NCI-H1417 (cell line): Measurements from ENCODE around the gene DSC2.
A peak's percentile ranks its signal among the peaks of the same experiment; 100 is the strongest.
"Not testable (repeated sequence)": the region's sequence is repeated elsewhere in the genome, so short reads cannot be mapped to it uniquely, and the experiment has no call there.

Experiments
- DNase-seq, 3 experiments: peaks; one replicate each; lab custom pipeline; 2025; lab: John Stamatoyannopoulos, UW

Gene DSC2

DNA sequence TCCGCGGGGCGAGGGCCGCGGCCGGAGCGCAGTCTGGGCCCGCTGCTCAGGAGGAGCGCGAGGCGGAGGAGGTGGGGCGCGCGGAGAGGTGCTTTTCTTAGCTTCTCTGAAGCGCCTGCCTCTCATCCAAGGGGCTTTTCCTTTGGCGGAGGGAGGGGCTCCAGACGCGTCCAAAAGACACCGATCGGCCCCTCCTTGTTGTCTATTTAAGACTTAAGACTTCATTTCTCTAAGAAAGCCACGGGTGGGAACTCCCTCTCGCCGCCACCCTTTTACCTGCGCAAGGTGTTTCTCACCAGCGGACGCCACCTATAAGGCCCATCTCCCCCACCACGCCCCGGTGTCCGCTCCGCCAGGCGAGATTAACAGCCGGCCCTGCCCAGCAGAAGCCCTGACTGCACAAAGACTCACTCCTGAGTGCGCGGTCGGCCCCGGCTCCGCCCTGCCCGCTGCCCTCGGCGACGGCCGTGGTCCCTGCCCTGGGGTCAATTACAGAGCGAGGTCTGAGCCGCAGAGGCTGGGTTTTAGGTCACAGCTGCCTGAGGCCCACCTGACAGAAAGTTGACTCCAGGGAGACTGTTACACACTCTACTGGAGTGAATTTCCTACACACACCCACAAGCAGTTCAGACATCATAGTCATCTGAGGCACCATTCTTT, at the start of gene DSC2:
Gene DSC2 (minus strand): TSS at position 397 of the 660 bp plus-strand sequence. CDS start 450 bp downstream, outside the sequence.
- DNase-seq, result peak in 2 of 3 experiments; percentile 87 to 88

DNA sequence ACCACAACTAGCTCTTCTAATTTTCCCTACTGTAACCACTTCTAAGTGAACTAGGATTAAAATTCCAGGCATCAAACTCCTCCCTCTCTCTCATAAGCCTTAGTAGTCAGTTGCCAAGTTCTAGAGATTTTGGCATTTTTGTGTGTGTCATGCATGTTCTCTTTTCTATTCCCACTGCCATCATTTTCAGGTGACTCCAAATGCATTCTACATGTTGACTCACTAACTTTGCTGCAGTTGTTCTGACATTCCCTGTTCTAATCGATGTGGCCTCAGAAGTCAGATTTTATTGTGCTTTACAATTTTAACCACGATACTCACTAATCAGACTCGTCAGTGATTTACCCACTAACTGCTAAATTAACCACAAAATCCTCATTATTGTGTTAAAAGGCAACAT, 47.1 kb upstream of the DSC2 start:
- DNase-seq, result no peak

DNA sequence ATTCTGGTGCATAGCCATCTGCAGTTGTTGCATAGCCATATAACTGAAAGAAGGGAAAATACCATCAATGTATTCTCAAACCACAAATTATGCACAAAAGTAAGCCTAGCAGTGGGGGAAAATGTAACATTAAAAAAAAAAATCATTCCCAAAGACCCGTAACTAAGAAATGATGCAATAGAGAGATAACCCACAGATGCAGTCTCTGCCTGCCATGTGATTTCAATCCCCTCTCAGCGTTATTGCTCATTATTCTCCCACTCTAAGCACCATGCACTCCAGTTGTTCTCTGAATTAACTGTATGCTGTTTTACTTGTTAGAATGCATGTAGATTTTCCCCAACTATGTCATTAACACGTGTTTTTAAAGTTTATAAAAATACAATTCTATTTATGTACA, 46.4 kb upstream of the DSC2 start:
- no peak for DNase-seq

DNA sequence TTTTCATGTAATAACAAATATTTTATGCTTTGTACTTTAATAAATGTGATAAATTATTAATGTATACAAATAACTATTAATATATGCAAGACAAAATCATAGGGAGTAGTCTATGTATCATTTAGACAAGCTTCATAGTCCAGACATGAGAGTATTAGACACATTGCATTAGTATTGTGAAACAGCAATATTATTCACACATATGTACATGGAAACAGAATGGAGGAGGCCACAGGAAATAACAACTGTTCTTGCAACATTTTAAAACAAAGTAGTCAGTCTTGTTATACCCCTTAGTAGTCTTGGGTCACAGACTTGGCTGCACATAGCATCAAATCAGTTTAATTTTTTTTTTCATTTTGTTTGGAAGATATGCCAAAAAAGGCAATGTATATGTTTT, 44.6 kb upstream of the DSC2 start:
- DNase-seq, result no peak

DNA sequence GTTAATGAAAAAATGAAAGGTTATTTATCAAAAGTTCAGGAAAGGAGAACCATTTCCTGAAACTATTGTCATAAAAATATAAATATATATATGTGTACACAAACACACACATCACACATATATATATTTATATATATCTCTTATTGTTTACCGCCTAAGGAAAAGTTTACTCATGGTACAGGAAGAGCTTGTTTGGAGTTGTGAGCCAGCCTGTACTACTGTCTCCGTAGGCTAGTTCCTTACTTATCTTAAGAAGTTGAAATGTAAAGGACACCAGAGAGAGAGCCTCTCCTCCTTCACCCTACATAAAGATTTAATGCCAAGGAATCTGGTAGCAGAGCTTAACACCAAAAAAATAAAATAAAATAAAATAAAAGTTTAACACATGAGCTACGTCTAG, 40.8 kb upstream of the DSC2 start:
- DNase-seq, result no peak

DNA sequence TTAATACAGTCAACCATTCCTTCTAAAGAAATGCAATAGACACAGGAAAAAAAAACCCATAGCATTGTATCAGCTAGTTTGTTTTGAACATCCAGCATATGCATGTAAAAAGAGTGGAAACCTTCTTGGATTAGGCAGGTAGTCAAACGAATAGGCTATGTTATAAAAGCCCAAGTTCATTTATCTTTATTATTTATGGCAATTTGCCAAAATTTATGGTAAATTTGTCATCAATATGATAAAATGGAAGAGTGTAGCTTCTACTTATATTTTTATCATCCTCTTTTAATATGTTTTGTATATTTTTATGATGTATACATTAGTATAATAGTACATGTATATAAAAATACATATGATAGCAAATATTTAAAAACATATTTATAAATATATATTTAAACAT, 36.5 kb upstream of the DSC2 start:
- DNase-seq, result no peak

DNA sequence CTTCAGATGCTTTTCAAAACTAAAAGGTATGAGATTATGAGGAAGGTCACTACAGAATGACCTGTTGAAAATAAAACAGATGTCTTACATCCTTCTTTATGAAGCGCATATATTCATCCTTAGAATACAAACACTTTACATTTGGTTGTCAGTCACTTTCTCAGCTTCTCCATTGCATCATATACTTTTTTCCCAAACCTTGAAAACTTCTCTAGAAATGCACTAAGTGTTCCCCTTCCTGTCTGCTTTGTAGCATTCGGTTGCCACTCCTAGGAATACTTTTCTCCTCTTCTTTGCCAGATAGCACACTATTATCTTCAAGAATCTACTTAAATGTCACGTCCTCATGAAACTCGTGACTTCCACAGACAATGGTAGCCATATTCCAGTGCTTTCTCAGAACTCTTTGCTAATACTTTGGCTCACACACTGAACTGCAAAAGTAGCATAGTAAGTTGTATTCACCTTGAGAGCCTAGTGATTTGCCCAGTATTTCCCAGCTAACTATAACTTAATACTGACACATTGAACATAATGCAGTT, 32.8 kb upstream of the DSC2 start:
- no peak for DNase-seq

DNA sequence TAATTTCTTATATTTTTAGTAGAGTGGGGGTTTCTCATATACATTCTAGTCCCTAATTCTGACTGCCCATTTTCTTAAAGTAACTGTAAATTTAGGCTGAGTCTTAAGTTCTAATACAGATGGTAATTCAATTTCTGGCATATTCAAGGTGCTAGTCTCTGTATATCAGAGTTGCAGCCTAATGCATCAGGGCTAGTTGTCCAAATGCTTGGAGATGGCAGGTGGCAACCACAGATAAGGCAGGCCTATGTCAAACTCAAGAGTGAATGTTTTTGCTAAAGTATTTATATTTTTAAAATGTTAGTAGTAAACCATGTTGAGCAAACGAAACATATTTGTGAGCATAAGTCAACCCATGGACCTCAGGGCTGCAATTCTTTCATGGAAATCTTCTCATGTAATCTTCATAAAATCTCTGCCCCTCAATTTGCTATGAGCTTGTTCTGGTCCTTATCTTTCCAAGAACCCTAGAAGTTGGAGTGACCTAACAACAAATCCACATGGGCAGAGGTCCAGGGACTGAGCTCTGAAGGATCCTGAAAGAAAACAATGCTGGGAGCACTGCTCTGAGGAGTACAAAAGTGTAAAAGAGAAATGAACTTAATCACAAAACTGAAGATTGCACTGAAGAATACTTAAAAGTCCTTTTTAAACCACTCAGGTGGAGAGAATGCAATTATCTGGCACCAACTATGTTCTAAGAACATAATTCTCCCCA, 27.3 kb upstream of the DSC2 start:
- DNase-seq, result no peak

DNA sequence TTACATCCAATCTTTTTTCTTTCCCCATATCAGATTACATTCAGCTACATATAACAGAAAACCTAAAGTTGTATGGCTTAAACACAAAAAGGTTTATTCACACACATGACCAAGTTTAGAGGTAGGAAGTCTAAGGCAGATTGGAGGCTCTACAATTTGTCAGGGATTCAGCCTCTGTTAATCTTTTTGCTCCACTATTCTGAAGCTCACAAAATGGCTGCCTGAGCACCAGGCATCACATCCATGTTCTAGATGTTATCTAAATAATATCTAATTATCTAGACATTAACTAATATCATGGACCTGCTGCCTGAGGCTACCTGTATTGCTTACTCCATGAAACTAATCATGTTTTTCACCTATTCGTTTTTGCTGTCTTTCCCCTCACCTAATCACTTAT, 23.7 kb upstream of the DSC2 start:
- DNase-seq, result no peak

DNA sequence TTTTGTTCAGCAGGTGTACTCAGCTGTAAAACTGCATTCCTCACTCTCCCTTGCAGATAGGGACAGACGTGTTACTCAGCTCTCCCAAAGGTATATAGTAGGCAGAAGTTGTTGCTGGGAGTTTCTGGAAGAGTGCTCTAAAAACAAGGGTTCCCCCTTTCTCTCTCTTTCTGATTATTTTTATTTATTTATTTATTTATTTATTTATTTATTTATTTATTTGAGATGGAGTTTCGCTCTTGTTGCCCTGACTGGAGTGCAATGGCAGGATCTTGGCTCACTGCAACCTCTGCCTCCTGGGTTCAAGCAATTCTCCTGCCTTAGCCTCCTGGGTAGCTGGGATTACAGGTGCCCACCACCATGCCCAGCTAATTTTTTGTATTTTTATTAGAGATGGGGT, 20.9 kb upstream of the DSC2 start:
- DNase-seq, result not testable (repeated sequence)

DNA sequence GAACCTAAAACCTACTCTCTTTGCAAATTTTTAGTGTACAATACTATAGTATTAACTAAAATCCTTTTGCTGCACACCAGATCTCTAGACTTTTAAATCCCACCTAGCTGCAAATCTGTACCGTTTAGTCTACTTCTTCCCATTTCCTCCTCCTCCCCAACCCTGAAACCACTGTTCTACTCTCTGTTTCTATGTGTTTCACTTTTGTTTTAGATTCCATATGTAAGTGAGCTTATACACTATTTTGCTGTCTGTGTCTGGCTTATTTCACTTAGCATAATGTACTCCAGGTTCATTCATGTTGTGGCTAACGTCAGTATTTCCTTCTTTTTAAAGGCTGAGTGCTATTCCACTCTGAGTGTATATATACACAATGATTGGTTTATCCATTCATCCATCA, 18.4 kb upstream of the DSC2 start:
- DNase-seq, result no peak

DNA sequence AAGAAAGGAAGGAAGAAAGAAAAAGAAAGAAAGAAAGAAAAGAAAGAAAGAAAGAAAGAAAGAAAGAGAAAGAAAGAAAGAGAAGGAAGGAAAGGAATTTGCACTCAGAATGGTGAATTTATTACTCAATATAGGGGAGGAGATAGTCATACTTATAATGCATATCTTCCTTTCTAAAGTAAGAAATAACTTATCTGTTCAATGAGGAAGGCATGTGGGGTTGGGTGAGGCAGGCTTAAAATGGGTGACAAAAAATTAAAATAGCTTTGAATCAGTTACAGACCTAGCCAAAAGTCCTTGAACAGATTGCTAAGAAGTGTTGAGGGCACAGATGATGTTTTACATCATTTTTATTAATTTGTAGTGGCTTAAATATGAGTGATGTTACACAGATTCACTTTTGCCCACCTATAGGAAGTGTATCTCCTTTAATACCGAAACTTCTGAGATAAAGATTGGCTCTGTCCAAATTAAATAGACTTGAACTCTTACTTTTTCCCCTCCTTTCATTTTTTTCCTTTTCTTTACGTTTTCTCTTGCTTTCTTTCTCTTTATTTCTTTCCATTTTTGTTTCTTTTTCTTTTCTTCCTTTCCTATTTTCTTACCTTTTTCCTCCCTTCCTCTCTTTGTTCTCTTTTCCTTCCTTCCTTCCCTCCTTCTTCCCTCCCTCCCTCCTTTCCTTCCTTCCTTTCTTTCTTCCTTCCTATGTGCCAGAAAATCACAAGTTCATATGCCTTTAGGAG, 14.8 kb upstream of the DSC2 start:
- DNase-seq, result no peak

DNA sequence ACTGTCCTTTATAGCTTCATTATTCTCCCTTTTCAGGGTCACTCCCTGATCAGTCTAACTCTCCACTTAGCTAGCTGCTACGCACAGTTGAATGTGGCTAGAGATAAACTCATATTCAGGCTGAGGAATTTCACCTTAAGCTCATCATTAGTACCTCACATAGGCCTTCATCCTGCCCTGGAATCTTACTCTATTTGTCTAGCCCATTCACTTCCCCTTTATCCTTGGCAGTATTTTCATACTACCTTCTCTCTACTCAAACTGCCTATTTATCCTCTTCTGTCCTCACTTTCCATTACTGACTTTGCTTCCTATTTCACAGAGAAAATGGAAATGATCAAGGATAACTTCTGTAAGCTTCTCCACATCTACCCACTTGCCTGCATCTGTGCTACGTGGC, 10.6 kb upstream of the DSC2 start:
- no peak for DNase-seq

DNA sequence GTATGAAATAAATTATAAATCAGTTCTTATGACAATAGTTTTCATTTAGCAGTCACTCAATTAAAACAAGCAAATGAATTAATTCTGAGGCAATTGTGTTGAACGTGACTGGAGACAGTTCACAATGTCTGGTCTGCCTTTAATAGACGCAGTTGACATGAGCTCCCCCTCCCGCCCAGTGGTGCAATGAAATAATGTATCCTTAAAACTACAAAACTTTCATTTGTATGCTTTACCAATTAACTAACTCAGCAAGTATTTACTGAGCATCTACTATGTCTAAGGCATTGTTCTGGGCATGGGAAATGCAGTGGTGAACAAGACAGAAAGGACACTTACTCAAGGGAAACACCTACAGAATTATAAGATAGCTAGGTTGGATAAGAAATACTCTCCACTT, 3.5 kb upstream of the DSC2 start:
- DNase-seq, result no peak

DNA sequence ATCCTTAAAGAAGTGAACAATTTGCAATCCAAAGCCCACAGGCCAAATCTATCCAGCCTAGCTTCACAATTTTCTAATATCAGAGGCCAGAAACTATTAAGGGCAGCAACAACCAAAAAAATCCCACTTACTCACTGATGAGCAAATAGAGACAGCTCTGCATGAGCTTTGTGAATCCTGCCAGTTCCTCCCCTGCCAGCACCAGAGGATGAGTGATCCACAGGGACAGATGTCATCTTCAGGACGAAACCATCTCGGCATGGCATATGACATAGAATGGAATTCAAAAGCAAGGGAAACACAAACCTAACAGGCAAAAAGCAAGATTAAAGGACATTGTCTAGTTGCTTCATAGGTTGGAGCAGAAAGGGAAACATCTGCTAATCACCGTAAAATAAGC, 2.2 kb upstream of the DSC2 start:
- DNase-seq, result no peak

DNA sequence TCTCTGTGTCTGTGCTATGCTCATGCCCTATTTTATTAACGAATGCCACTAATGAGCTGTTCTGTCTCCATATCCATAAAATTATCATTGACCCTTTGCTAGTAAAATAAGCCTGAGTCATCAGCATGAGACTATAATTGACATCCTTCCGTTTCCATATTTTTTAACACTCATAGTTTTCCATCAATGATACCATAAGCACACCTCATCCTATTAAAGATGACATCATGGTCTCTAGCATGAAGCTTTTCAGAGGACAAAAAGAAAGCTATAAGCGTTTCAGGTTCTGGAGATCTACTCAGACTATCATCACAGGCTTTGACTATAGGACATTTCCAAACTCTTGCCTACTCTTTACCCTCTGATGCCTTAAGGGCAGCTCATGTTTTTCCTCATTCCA, 1.2 kb upstream of the DSC2 start:
- no peak for DNase-seq

DNA sequence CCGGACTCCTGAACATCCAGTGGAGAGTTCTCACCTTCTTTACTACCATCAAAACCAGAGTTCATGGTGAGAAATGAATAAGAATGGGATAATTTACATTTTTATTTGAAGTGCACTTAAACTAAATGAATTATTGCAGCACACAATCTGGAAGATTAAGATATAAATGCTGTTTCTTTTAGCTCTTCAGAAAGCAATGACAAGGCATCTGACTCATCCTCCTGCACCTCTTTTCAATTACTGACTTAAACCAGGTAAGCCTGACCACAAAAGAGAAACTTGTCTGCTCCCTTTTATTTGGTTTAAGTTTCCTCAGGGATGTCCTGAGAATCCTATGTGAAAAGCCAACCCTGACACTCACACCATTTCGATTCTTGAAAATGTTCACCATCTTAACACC, 720 bp upstream of the DSC2 start:
- peak in 1 of 3 experiments; percentile 6 for DNase-seq

DNA sequence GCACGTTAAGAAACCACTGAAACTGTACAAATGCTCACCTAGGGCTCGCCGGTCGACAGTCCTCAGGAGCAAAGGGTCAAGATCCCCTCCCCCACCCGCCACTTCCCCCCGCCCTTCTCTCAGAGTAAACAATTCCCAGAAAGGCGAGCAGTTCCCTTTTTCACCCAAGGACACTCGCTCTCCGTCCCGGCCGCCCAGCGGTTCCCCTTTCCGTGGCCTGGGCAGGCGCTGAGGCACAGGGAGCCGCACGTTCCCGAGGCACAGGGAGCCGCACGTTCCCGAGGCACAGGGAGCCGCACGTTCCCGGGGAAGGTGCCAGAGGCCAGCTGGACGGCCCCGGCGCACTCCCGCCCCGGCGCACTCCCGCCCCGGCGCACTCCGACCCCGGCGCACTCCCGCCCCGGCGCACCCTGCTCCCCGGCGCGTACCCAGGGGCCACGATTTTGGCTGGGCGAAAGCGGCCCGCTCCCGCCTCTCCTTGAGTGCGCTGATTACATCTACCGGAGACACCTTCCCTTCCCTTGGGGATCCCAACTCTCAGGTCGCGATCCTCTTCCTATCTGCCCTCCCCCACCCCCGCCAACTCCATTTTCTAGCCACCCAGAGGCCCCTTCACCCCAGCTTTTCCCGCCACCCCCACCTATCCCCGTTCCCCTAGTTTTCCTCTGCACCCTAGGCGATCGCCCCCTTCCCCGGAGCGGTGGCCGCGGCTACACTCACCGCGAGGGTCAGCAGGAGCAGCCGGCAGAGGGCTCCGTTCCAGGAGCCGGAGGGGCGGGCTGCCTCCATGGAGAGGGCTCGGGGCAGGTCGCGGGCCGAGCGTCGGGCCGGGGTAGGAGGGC, 817 bp downstream of the DSC2 start:
- peak in 2 of 3 experiments; percentile 89 for DNase-seq

DNA sequence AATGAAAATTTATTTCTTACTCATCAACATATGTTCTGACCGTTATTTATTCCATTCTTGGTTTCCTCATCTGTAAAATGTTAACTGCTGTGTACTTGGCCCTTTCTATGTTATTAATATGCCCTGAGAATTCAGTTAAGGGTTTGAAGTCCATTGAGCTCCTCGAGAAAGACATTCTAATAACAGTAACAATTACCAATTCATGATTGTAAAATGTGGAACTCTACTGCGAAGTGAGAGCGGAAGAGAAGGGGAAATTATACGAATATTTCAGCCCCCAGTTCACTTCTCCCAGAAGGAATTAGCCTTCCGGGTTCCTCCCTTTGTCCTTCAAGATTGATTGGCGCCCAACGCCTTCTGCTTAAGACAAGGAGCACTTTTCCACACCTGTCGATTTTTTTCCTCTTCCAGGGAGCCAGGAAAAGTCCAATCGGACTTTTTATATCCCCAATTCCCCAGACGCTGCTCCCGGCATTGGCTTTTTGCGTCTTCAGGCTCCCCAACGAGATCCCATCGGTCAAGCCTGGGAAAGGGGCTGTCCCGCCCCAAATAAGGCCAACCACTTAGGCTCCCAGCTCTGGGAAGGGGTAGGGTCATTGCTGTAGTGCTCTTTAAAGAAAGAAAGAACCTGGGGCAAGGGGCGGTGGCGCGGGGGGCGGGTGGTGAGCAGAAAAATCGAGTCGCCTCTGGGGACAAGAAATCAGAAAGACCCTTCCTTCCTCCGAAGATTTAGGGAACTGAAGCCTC, 1.6 kb downstream of the DSC2 start:
- DNase-seq, result peak in 2 of 3 experiments; percentile 64 to 82

DNA sequence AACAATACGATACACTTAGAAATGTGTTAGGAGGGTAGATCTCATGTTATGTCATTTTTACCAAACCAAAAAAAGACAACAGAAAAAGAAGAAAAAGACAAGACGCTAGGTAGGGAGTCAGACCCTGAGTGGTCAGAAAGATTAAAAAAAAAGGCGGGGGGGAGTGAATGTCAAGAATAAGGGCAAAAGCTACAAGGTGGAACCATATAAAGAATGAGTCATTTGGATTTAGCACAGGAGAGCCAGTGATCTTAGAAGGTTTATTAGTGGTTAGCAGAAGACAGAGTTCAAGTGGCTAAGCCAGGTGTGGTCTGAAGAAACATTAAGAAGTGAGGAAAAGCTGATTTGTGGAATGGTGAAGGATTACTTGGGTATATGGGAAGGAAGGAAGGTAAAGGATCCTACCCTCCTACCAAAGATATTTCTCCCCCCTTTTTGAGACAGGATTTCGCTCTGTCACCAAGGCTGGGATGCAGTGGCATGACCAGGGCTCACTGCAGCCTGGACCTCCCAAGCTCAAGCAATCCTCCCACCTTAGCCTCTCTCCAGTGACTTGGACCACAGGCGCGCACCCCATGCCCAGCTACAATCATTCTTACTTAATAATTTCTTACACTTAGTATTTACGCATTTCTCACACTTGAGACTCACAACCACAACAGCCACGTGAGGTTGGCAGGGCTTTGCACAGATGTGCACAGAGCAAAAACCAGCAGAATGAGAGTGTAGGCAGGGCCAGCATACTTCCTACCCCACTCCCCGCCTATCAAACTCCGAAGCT, 2.6 kb downstream of the DSC2 start:
- no peak for DNase-seq
